ENCODE data around the gene NOMO2. TPM values are rescaled to one million over a fixed set of nuclear protein-coding genes. Genes with fewer than 3 reads are reported as not detected.
"Not testable (repeated sequence)": the region's sequence is repeated elsewhere in the genome, so short reads cannot be mapped to it uniquely, and the experiment has no call there.

Gene NOMO2
- total RNA-seq, 1 experiment from 2014 or later: 110 TPM

- POLR2A ChIA-PET; CTCF ChIA-PET; BruUV-seq (replicated peaks); H2AFZ ChIP-seq (ENCODE audit: low read depth, low read length, poor library complexity, severe bottlenecking); H3K9me3 ChIP-seq (ENCODE audit: control insufficient read depth in 1 of 2, insufficient read depth in 1 of 2, low read depth in 1 of 2, low read length in 2 of 2); H3K27ac ChIP-seq (ENCODE audit: low read depth, low read length); H3K36me3 ChIP-seq (ENCODE audit: control insufficient read depth in 1 of 2, insufficient read depth in 2 of 2, low read length in 2 of 2); H3K4me3 ChIP-seq (replicated peaks in 1 of 2; ENCODE audit: low read depth in 1 of 2, low read length in 2 of 2); H3K4me2 ChIP-seq (ENCODE audit: low read length); intact Hi-C loops (cut with micrococcal nuclease); ATAC-seq; H3K9ac ChIP-seq (ENCODE audit: low read length); H3K79me2 ChIP-seq (ENCODE audit: insufficient read depth, low read length); H3K9me2 ChIP-seq (ENCODE audit: insufficient read depth); RAD21 ChIA-PET (ENCODE audit: low non-redundant PET in 1 of 2, low total read pairs in 2 of 2, uncharacterized antibody in 2 of 2, unreplicated experiment in 2 of 2); H4K20me1 ChIP-seq (ENCODE audit: insufficient read depth); H3K4me1 ChIP-seq (ENCODE audit: control insufficient read depth in 1 of 2, insufficient read depth in 2 of 2, low read length in 2 of 2); DNase-seq (ENCODE audit: low read depth, low spot score); H3K27me3 ChIP-seq (ENCODE audit: insufficient read depth, low read length): not testable (repeated sequence)
These were observed 14.5 kb downstream of the NOMO2 start for GRCh38 chr16:18547382-18547781.

- H3K36me3 ChIP-seq (ENCODE audit: control insufficient read depth in 1 of 2, insufficient read depth in 2 of 2, low read length in 2 of 2); H3K27me3 ChIP-seq (ENCODE audit: insufficient read depth, low read length); DNase-seq (ENCODE audit: low read depth, low spot score); CTCF ChIA-PET; H3K4me3 ChIP-seq (replicated peaks in 1 of 2; ENCODE audit: low read depth in 1 of 2, low read length in 2 of 2); H3K79me2 ChIP-seq (ENCODE audit: insufficient read depth, low read length); H3K9me2 ChIP-seq (ENCODE audit: insufficient read depth); H3K4me1 ChIP-seq (ENCODE audit: control insufficient read depth in 1 of 2, insufficient read depth in 2 of 2, low read length in 2 of 2); RAD21 ChIA-PET (ENCODE audit: low non-redundant PET in 1 of 2, low total read pairs in 2 of 2, uncharacterized antibody in 2 of 2, unreplicated experiment in 2 of 2); ATAC-seq; H2AFZ ChIP-seq (ENCODE audit: low read depth, low read length, poor library complexity, severe bottlenecking); H3K27ac ChIP-seq (ENCODE audit: low read depth, low read length); intact Hi-C loops (cut with micrococcal nuclease); H4K20me1 ChIP-seq (ENCODE audit: insufficient read depth); H3K9ac ChIP-seq (ENCODE audit: low read length); H3K9me3 ChIP-seq (ENCODE audit: control insufficient read depth in 1 of 2, insufficient read depth in 1 of 2, low read depth in 1 of 2, low read length in 2 of 2); H3K4me2 ChIP-seq (ENCODE audit: low read length); POLR2A ChIA-PET; BruUV-seq (replicated peaks): not testable (repeated sequence)
These were observed 15.0 kb downstream of the NOMO2 start for GRCh38 chr16:18546853-18547252.

GRCh38 chr16:18544232-18545081 lies 17.4 kb downstream of the NOMO2 start:
- H3K79me2 ChIP-seq (ENCODE audit: insufficient read depth, low read length); H3K9me2 ChIP-seq (ENCODE audit: insufficient read depth); POLR2A ChIA-PET; H4K20me1 ChIP-seq (ENCODE audit: insufficient read depth); H3K9me3 ChIP-seq (ENCODE audit: control insufficient read depth in 1 of 2, insufficient read depth in 1 of 2, low read depth in 1 of 2, low read length in 2 of 2); H3K4me1 ChIP-seq (ENCODE audit: control insufficient read depth in 1 of 2, insufficient read depth in 2 of 2, low read length in 2 of 2); H3K4me2 ChIP-seq (ENCODE audit: low read length); H3K9ac ChIP-seq (ENCODE audit: low read length); H3K4me3 ChIP-seq (replicated peaks in 1 of 2; ENCODE audit: low read depth in 1 of 2, low read length in 2 of 2); BruUV-seq (replicated peaks); intact Hi-C loops (cut with micrococcal nuclease); ATAC-seq; H3K27me3 ChIP-seq (ENCODE audit: insufficient read depth, low read length); DNase-seq (ENCODE audit: low read depth, low spot score); H3K27ac ChIP-seq (ENCODE audit: low read depth, low read length); H3K36me3 ChIP-seq (ENCODE audit: control insufficient read depth in 1 of 2, insufficient read depth in 2 of 2, low read length in 2 of 2); H2AFZ ChIP-seq (ENCODE audit: low read depth, low read length, poor library complexity, severe bottlenecking); CTCF ChIA-PET; RAD21 ChIA-PET (ENCODE audit: low non-redundant PET in 1 of 2, low total read pairs in 2 of 2, uncharacterized antibody in 2 of 2, unreplicated experiment in 2 of 2): not testable (repeated sequence)

- ATAC-seq: not testable (repeated sequence)
These were observed 20.0 kb downstream of the NOMO2 start for GRCh38 chr16:18541912-18542311.

More at GRCh38 chr16:18541912-18542311, 20.0 kb downstream of the NOMO2 start:
- H3K9ac ChIP-seq (ENCODE audit: low read length); BruUV-seq (replicated peaks); H3K27ac ChIP-seq (ENCODE audit: low read depth, low read length); H3K9me2 ChIP-seq (ENCODE audit: insufficient read depth); CTCF ChIA-PET; H4K20me1 ChIP-seq (ENCODE audit: insufficient read depth); H3K4me2 ChIP-seq (ENCODE audit: low read length); RAD21 ChIA-PET (ENCODE audit: low non-redundant PET in 1 of 2, low total read pairs in 2 of 2, uncharacterized antibody in 2 of 2, unreplicated experiment in 2 of 2); H3K4me1 ChIP-seq (ENCODE audit: control insufficient read depth in 1 of 2, insufficient read depth in 2 of 2, low read length in 2 of 2); H3K9me3 ChIP-seq (ENCODE audit: control insufficient read depth in 1 of 2, insufficient read depth in 1 of 2, low read depth in 1 of 2, low read length in 2 of 2); DNase-seq (ENCODE audit: low read depth, low spot score); H2AFZ ChIP-seq (ENCODE audit: low read depth, low read length, poor library complexity, severe bottlenecking); H3K4me3 ChIP-seq (replicated peaks in 1 of 2; ENCODE audit: low read depth in 1 of 2, low read length in 2 of 2); H3K79me2 ChIP-seq (ENCODE audit: insufficient read depth, low read length); POLR2A ChIA-PET; intact Hi-C loops (cut with micrococcal nuclease); H3K27me3 ChIP-seq (ENCODE audit: insufficient read depth, low read length); H3K36me3 ChIP-seq (ENCODE audit: control insufficient read depth in 1 of 2, insufficient read depth in 2 of 2, low read length in 2 of 2): not testable (repeated sequence)

All from HCT116 (cell line).